Measurements from ENCODE around the gene C1orf198.

C1orf198 gene

GRCh38 chr1:230834292-230834691 is 34.0 kb downstream of the C1orf198 start:
- DNase-seq (ENCODE audit: low read depth in 3 of 3, low spot score in 1 of 3): no peak

- DNase-seq (ENCODE audit: low read depth in 3 of 3, low spot score in 1 of 3): no peak
These were observed 34.8 kb downstream of the C1orf198 start for GRCh38 chr1:230833511-230833910.

- no peak for DNase-seq (ENCODE audit: low read depth in 3 of 3, low spot score in 1 of 3)
These were observed 35.8 kb downstream of the C1orf198 start for GRCh38 chr1:230832476-230832875.

- no peak for DNase-seq (ENCODE audit: low read depth in 3 of 3, low spot score in 1 of 3)
These were observed 36.5 kb downstream of the C1orf198 start for GRCh38 chr1:230831771-230832170.

GRCh38 chr1:230828421-230828820 is 39.9 kb downstream of the C1orf198 start:
- DNase-seq (ENCODE audit: low read depth in 3 of 3, low spot score in 1 of 3): no peak

- no peak for DNase-seq (ENCODE audit: low read depth in 3 of 3, low spot score in 1 of 3)
These were observed 40.5 kb downstream of the C1orf198 start for GRCh38 chr1:230827801-230828200.

- DNase-seq (ENCODE audit: low read depth in 3 of 3, low spot score in 1 of 3): no peak
These were observed 41.1 kb downstream of the C1orf198 start for GRCh38 chr1:230827081-230827681.

GRCh38 chr1:230826166-230826875 is 42.0 kb downstream of the C1orf198 start:
- no peak for DNase-seq (ENCODE audit: low read depth in 3 of 3, low spot score in 1 of 3)

- no peak for DNase-seq (ENCODE audit: low read depth in 3 of 3, low spot score in 1 of 3)
These were observed 42.6 kb downstream of the C1orf198 start for GRCh38 chr1:230825761-230826160.

GRCh38 chr1:230824919-230825721 is 43.2 kb downstream of the C1orf198 start:
- no peak for DNase-seq (ENCODE audit: low read depth in 3 of 3, low spot score in 1 of 3)

- DNase-seq (ENCODE audit: low read depth in 3 of 3, low spot score in 1 of 3): no peak
These were observed 43.8 kb downstream of the C1orf198 start for GRCh38 chr1:230824551-230824918.

- DNase-seq (ENCODE audit: low read depth in 3 of 3, low spot score in 1 of 3): no peak
These were observed 44.4 kb downstream of the C1orf198 start for GRCh38 chr1:230823931-230824381.

- no peak for DNase-seq (ENCODE audit: low read depth in 3 of 3, low spot score in 1 of 3)
These were observed 44.9 kb downstream of the C1orf198 start for GRCh38 chr1:230823426-230823825.

GRCh38 chr1:230822092-230822581 is 46.2 kb downstream of the C1orf198 start:
- no peak for DNase-seq (ENCODE audit: low read depth in 3 of 3, low spot score in 1 of 3)

- DNase-seq (ENCODE audit: low read depth in 3 of 3, low spot score in 1 of 3): no peak
These were observed 47.0 kb downstream of the C1orf198 start for GRCh38 chr1:230821346-230821745.

- no peak for DNase-seq (ENCODE audit: low read depth in 3 of 3, low spot score in 1 of 3)
These were observed 47.8 kb downstream of the C1orf198 start for GRCh38 chr1:230820568-230820967.

- DNase-seq (ENCODE audit: low read depth in 3 of 3, low spot score in 1 of 3): no peak
These were observed 48.3 kb downstream of the C1orf198 start for GRCh38 chr1:230819976-230820375.

GRCh38 chr1:230818901-230819300 is 49.4 kb downstream of the C1orf198 start:
- no peak for DNase-seq (ENCODE audit: low read depth in 3 of 3, low spot score in 1 of 3)

GRCh38 chr1:230818367-230818766 is 50.0 kb downstream of the C1orf198 start:
- DNase-seq (ENCODE audit: low read depth in 3 of 3, low spot score in 1 of 3): no peak

- no peak for DNase-seq (ENCODE audit: low read depth in 3 of 3, low spot score in 1 of 3)
These were observed 52.3 kb downstream of the C1orf198 start for GRCh38 chr1:230816018-230816417.

- DNase-seq (ENCODE audit: low read depth in 3 of 3, low spot score in 1 of 3): no peak
These were observed 53.2 kb downstream of the C1orf198 start for GRCh38 chr1:230814949-230815692.
